Measurements from ENCODE around the gene MPPED1.

MPPED1 gene

GRCh38 chr22:43411040-43411868 lies 560 bp upstream of the MPPED1 start:
- no peak overlapping the region for H3K27ac ChIP-seq

DNA sequence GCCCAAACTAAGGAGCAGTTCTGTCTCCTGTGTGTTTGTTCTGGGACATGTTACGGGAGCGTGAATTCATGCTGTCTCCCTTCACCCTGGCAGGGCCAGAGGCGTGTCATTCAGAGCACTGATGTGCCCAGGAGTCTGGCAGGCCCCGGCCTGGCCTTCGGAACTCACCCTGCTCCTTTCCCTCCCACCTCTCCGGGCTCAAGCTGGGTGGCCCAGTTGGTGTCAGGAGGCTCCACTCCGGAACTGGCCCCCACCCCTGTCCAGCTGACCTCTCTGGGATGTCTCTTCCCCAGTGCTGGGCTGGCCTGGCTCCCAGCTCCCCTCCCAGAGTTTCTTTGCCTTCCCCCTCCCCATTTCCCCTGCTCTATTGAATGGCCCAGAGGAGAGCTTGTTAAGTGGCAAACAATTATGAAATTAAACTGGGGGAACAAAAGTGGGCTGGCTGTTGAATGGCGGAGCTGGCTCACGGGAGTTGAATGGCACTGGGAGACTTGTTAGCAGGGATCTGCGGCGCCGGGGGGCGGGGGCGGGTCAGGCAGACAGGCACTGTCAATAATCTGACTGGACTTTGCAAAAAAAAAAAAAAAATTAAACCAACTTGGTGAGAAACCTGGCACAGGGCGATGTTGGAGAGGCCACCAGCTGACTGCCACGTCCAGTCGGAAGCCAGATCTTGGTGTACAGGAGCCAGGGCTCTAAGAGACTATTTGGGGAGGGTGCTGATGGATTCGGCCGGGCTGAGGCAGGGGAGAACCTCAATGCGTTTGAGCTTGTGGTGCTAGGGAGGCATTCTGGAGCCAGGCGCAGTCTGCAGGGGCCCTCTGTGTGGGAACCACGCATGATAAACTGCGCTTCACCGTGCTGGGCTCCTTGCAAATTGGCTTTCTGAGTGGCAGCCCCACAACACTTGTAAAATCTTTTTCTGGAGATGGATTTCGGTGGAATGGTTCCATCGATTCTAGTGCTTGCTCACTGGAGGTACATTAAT lies 1.3 kb downstream of the MPPED1 start:
- no peak overlapping the region for H3K27ac ChIP-seq
- no peak for TF ChIP-seq ZFX (IDR thresholded peaks at IDR 0.05; ENCODE audit: borderline replicate concordance)
- TF ChIP-seq, protein P1, sequence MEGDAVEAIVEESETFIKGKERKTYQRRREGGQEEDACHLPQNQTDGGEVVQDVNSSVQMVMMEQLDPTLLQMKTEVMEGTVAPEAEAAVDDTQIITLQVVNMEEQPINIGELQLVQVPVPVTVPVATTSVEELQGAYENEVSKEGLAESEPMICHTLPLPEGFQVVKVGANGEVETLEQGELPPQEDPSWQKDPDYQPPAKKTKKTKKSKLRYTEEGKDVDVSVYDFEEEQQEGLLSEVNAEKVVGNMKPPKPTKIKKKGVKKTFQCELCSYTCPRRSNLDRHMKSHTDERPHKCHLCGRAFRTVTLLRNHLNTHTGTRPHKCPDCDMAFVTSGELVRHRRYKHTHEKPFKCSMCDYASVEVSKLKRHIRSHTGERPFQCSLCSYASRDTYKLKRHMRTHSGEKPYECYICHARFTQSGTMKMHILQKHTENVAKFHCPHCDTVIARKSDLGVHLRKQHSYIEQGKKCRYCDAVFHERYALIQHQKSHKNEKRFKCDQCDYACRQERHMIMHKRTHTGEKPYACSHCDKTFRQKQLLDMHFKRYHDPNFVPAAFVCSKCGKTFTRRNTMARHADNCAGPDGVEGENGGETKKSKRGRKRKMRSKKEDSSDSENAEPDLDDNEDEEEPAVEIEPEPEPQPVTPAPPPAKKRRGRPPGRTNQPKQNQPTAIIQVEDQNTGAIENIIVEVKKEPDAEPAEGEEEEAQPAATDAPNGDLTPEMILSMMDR (IDR thresholded peaks at IDR 0.05), result no peak

More at GRCh38 chr22:43411040-43411868, 560 bp upstream of the MPPED1 start:
- TF ChIP-seq ZFX (IDR thresholded peaks at IDR 0.05; ENCODE audit: borderline replicate concordance), result no peak
- TF ChIP-seq, protein P1 (IDR thresholded peaks at IDR 0.05), result no peak

DNA sequence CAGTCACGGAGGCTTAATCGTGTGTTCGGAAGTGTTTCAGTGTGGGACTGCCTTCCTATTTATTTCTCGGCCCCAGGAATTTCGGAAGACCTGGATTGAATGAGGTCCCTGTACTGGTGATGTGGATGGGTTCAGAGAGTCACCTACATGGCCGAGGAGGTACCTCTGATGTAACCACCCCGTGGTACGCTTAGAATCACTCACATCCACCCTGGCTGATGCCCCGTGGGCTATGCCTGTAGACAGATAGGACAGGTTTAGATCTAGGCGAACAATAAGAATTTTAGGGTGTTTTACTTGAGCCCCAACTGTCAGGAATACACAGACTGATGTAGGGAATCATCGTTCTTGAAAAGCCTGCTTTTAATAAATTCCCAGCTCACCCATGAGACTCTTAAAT lies 2.0 kb downstream of the MPPED1 start:
- no peak overlapping the region for H3K27ac ChIP-seq
- TF ChIP-seq ZFX (IDR thresholded peaks at IDR 0.05; ENCODE audit: borderline replicate concordance), result no peak
- TF ChIP-seq, protein P1 (IDR thresholded peaks at IDR 0.05), result no peak

GRCh38 chr22:43415681-43416080 lies 3.9 kb downstream of the MPPED1 start:
- no peak overlapping the region for H3K27ac ChIP-seq
- no peak for TF ChIP-seq ZFX (IDR thresholded peaks at IDR 0.05; ENCODE audit: borderline replicate concordance)
- TF ChIP-seq, protein P1 (IDR thresholded peaks at IDR 0.05), result no peak

GRCh38 chr22:43417555-43417954 lies 5.7 kb downstream of the MPPED1 start:
- H3K27ac ChIP-seq, result no peak overlapping the region
- no peak for TF ChIP-seq ZFX (IDR thresholded peaks at IDR 0.05; ENCODE audit: borderline replicate concordance)
- TF ChIP-seq, protein P1 (IDR thresholded peaks at IDR 0.05), result no peak

- H3K27ac ChIP-seq, result no peak overlapping the region
- TF ChIP-seq, protein P1 (IDR thresholded peaks at IDR 0.05), result no peak
- no peak for TF ChIP-seq ZFX (IDR thresholded peaks at IDR 0.05; ENCODE audit: borderline replicate concordance)
Observed at GRCh38 chr22:43418079-43418825, 6.4 kb downstream of the MPPED1 start.
